HepG2 (cell line): ENCODE measurements around the gene AKAP3. TPM values are rescaled to one million over a fixed set of nuclear protein-coding genes. Genes with fewer than 3 reads are reported as not detected.

Experiments
- ATAC-seq: fragments of 200-7000 bp; cut with Tn5 transposase; 3 replicates; pipeline ENCODE4 v1.9.1; 2020; ENCODE audit warnings: mild to moderate bottlenecking, moderate library complexity
- BruUV-seq: library from RNA; stranded (reverse); fragments of 400-500 nt; replicated peaks from 2 replicates; lab custom pipeline; 2021; lab: Mats Ljungman, UMichigan
- CTCF ChIA-PET: fragments of 300-600 bp; formaldehyde crosslinking; extraction: SDS; loops from one replicate; lab custom pipeline; 2021; ENCODE audit warnings: low total read pairs, inconsistent platforms, low intra/inter-chr PET ratio; lab: Yijun Ruan, JAX
- POLR2A ChIA-PET: fragments of 350-600 bp; sonication (Branson Sonifier 250); formaldehyde crosslinking; loops from one replicate; lab custom pipeline; 2020; ENCODE audit warnings: antibody characterized with exemption, inconsistent platforms; lab: Yijun Ruan, JAX
- DNase-seq: peaks from one replicate; pipeline ENCODE4 v3.0.0-alpha.2; 2015; ENCODE audit warnings: low spot score
- FAIRE-seq: peaks from 3 replicates; lab custom pipeline; 2011; peaks lifted over from hg19 to GRCh38; lab: Jason Lieb, UNC
- H2AFZ ChIP-seq: one replicate; pipeline ENCODE4 v1.6.1; 2011; ENCODE audit warnings: low read length, inconsistent platforms
- H3K27ac ChIP-seq: fragments of 300-600 bp; 3 replicates; pipeline ENCODE4 v1.8.0; 2011; ENCODE audit warnings: mixed run types, mild to moderate bottlenecking, mixed read lengths, low read length, inconsistent platforms; ENCODE audit not compliant: insufficient read depth; ENCODE audit errors: extremely low read length
- H3K27me3 ChIP-seq, 2 experiments: fragments of 200-600 bp in 1 of 2; 2 replicates in 1 of 2; 3 replicates in 1 of 2; pipeline versions ENCODE4 v1.6.0 to v1.8.0; 2011; ENCODE audit warnings: low read length in 2 of 2, mild to moderate bottlenecking in 2 of 2, moderate library complexity in 2 of 2, inconsistent platforms in 1 of 2; ENCODE audit not compliant: insufficient read depth in 2 of 2, control insufficient read depth in 1 of 2
- H3K36me3 ChIP-seq, 2 experiments: fragments of 200-600 bp in 1 of 2; replicated peaks in 1 of 2; 2 replicates in 1 of 2; 3 replicates in 1 of 2; pipeline versions ENCODE4 v1.5.1 to v1.8.0; 2011; ENCODE audit warnings: low read length in 2 of 2, inconsistent platforms in 1 of 2; ENCODE audit not compliant: insufficient read depth in 2 of 2, control insufficient read depth in 1 of 2
- H3K4me1 ChIP-seq: 2 replicates; pipeline ENCODE4 v1.5.1; 2012; ENCODE audit warnings: low read length, inconsistent platforms; ENCODE audit not compliant: insufficient read depth
- H3K4me2 ChIP-seq: 2 replicates; pipeline ENCODE4 v1.6.0; 2011; ENCODE audit warnings: low read depth, low read length, inconsistent platforms
- H3K4me3 ChIP-seq, 3 experiments: fragments of 200-600 bp in 1 of 3; sonication (generic), shearing (Covaris generic) in 1 of 3; replicated peaks in 1 of 3; 2 replicates each; pipeline ENCODE4 v1.5.1; 2011 to 2016; ENCODE audit warnings: low read length in 3 of 3, inconsistent platforms in 2 of 3, low read depth in 2 of 3, mild to moderate bottlenecking in 2 of 3, control low read depth in 1 of 3, mixed read lengths in 1 of 3; ENCODE audit not compliant: insufficient read depth in 1 of 3
- H3K79me2 ChIP-seq: one replicate; pipeline ENCODE4 v1.6.1; 2011; ENCODE audit warnings: low read length, inconsistent platforms; ENCODE audit not compliant: insufficient read depth
- H3K9ac ChIP-seq: 2 replicates; pipeline ENCODE4 v1.6.0; 2011; ENCODE audit warnings: mild to moderate bottlenecking, low read depth, low read length, inconsistent platforms; ENCODE audit not compliant: insufficient read depth
- H3K9me3 ChIP-seq: 2 replicates; pipeline ENCODE4 v1.5.1; 2012; ENCODE audit warnings: mild to moderate bottlenecking, low read length
- H4K20me1 ChIP-seq: 2 replicates; pipeline ENCODE4 v1.6.0; 2011; ENCODE audit warnings: inconsistent platforms, mild to moderate bottlenecking, low read length, moderate library complexity; ENCODE audit not compliant: insufficient read depth
- EEA1 ChIP-seq: sonication (generic); formaldehyde crosslinking; IDR thresholded peaks from 2 replicates; pipeline ENCODE4 v1.5.1; 2020; ENCODE audit warnings: mild to moderate bottlenecking, missing genetic modification reagents, borderline replicate concordance
- NRL ChIP-seq: sonication (generic); formaldehyde crosslinking; IDR thresholded peaks from 2 replicates; pipeline ENCODE4 v1.5.0; 2020; ENCODE audit warnings: missing genetic modification reagents, mild to moderate bottlenecking, moderate library complexity, borderline replicate concordance
- ZBTB3 ChIP-seq: sonication (generic); formaldehyde crosslinking; IDR thresholded peaks from 2 replicates; pipeline ENCODE4 v1.4.0; 2020; ENCODE audit warnings: low read depth, mild to moderate bottlenecking, moderate library complexity, missing genetic modification reagents, borderline replicate concordance
- ZFP36 ChIP-seq: fragments of 150-350 bp; IDR thresholded peaks from 2 replicates; pipeline ENCODE4 v1.6.1; 2018; ENCODE audit warnings: borderline replicate concordance, low read length, low read depth; ENCODE audit not compliant: partially characterized antibody
- ZKSCAN8 ChIP-seq: IDR thresholded peaks from 2 replicates; pipeline ENCODE4 v1.6.1; 2016; ENCODE audit warnings: borderline replicate concordance, missing genetic modification reagents, missing compliant biosample characterization
- ZNF839 ChIP-seq: sonication (generic); formaldehyde crosslinking; IDR thresholded peaks from 2 replicates; pipeline ENCODE4 v1.4.0; 2020; ENCODE audit warnings: missing genetic modification reagents, mild to moderate bottlenecking, borderline replicate concordance
- whole genome bisulfite sequencing: methylation state at CpG from one replicate; pipeline ENCODE4 v1.1.6; 2017; ENCODE audit warnings: low lambda C conversion rate; 5-methylcytosine and 5-hydroxymethylcytosine counted together
- in situ Hi-C: cut with HindIII; loops from 2 replicates; pipeline ENCODE4 v1.10.0; 2017; ENCODE audit warnings: low pct_unique_long_range_greater_than_20kb; ENCODE audit not compliant: extremely low pct_ligation_motif_present
- intact Hi-C: fragments of 100-400 bp; cut with micrococcal nuclease; formaldehyde crosslinking; loops from one replicate; pipeline ENCODE4 v1.10.0; 2022; ENCODE audit not compliant: unreplicated experiment
- polyA plus RNA-seq, 8 experiments: library from polyadenylated mRNA; depleted of rRNA in 3 of 8; stranded (reverse) in 7 of 8; unstranded in 1 of 8; fragments of >200 nt; fragmentation: Illumina TruSeq in 4 of 8; extraction: Trizol in 4 of 8; gene quantifications; 2 replicates each; pipeline versions ENCODE4 v1.2.1 to v1.2.3, GENCODE V29; 2011 to 2016; ENCODE audit warnings: low read depth in 4 of 8, missing spikeins in 1 of 8, mixed read lengths in 1 of 8; ENCODE audit not compliant: insufficient read depth in 1 of 8
- total RNA-seq, 5 experiments: library from RNA; depleted of rRNA; stranded (reverse); fragments of >200 nt; fragmentation: Illumina TruSeq; extraction: Trizol; gene quantifications; 2 replicates each; pipeline ENCODE4 v1.2.3, GENCODE V29; 2016; ENCODE audit warnings: low read depth in 1 of 5
- TF ChIP-seq, protein P1 (sequence below): sonication (generic); formaldehyde crosslinking; IDR thresholded peaks from 2 replicates; pipeline ENCODE4 v1.4.0; 2020; ENCODE audit warnings: mild to moderate bottlenecking, missing genetic modification reagents
- TF ChIP-seq, protein P2 (sequence below): fragments of 450-650 bp; IDR thresholded peaks from 2 replicates; pipeline ENCODE4 v1.6.1; 2017; ENCODE audit warnings: mild to moderate bottlenecking
- TF ChIP-seq, protein P3 (sequence below): sonication (generic); formaldehyde crosslinking; IDR thresholded peaks from 2 replicates; pipeline ENCODE4 v1.8.0; 2022; ENCODE audit warnings: mild to moderate bottlenecking, missing genetic modification reagents; ENCODE audit not compliant: insufficient replicate concordance

Gene AKAP3
- total and polyA plus RNA-seq, 2 of the 13 experiments (the other 11 are each of a cell fraction or from before 2014, with no cell fraction given) = 0.22 to 0.49 TPM

DNA sequence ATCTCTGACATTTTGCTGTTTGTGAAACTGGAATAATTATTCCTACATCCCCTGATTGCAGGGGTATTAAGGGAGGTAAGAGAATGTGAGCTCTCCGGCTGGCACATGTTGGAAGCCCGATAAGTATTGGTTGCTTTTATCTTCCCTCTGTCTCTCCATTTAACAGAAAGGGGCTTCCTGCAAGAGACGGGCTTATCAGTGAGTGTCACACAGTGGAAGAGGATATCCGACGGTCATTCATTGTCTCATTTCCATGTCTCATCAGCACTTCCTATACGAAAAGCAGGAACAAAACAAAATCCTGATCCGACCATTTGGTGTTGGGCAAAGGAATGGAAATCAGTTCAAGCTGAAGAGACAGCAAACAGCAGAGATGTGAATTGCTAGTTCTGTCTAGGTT, 76.2 kb downstream of the AKAP3 start:
- 68% methylated on average over 7 of the region's 7 CpGs for WGBS
- H3K4me1 ChIP-seq = no peaks in the 10 kb centered on the region
- no TSS peak for BruUV-seq
- H3K4me3 ChIP-seq = no peak overlapping the region
- no peaks in the 10 kb centered on the region for H3K79me2 ChIP-seq
- H2AFZ ChIP-seq = no peak overlapping the region
- FAIRE-seq (no peak), DNase-seq (no peak), ATAC-seq (no peak)
- H3K27me3 ChIP-seq = no peaks in the 10 kb centered on the region
- no peak overlapping the region for H3K27ac ChIP-seq
- no peaks in the 10 kb centered on the region for H3K36me3 ChIP-seq
- intact Hi-C loops (no loop called here), in situ Hi-C loops (no loop called here)
- POLR2A ChIA-PET = no interaction called here
- H3K4me2 ChIP-seq = no peak overlapping the region
- no peaks in the 10 kb centered on the region for H3K9me3 ChIP-seq
- H4K20me1 ChIP-seq = no peaks in the 10 kb centered on the region
- H3K9ac ChIP-seq = no peak overlapping the region
- CTCF ChIA-PET = no interaction called here
- TF ChIP-seq ZFP36 (no peak), ZKSCAN8 (no peak), EEA1 (CRISPR knock-in tag) (no peak), ZNF839 (CRISPR knock-in tag) (no peak), NRL (no peak), ZBTB3 (no peak)
- TF ChIP-seq, protein P1, sequence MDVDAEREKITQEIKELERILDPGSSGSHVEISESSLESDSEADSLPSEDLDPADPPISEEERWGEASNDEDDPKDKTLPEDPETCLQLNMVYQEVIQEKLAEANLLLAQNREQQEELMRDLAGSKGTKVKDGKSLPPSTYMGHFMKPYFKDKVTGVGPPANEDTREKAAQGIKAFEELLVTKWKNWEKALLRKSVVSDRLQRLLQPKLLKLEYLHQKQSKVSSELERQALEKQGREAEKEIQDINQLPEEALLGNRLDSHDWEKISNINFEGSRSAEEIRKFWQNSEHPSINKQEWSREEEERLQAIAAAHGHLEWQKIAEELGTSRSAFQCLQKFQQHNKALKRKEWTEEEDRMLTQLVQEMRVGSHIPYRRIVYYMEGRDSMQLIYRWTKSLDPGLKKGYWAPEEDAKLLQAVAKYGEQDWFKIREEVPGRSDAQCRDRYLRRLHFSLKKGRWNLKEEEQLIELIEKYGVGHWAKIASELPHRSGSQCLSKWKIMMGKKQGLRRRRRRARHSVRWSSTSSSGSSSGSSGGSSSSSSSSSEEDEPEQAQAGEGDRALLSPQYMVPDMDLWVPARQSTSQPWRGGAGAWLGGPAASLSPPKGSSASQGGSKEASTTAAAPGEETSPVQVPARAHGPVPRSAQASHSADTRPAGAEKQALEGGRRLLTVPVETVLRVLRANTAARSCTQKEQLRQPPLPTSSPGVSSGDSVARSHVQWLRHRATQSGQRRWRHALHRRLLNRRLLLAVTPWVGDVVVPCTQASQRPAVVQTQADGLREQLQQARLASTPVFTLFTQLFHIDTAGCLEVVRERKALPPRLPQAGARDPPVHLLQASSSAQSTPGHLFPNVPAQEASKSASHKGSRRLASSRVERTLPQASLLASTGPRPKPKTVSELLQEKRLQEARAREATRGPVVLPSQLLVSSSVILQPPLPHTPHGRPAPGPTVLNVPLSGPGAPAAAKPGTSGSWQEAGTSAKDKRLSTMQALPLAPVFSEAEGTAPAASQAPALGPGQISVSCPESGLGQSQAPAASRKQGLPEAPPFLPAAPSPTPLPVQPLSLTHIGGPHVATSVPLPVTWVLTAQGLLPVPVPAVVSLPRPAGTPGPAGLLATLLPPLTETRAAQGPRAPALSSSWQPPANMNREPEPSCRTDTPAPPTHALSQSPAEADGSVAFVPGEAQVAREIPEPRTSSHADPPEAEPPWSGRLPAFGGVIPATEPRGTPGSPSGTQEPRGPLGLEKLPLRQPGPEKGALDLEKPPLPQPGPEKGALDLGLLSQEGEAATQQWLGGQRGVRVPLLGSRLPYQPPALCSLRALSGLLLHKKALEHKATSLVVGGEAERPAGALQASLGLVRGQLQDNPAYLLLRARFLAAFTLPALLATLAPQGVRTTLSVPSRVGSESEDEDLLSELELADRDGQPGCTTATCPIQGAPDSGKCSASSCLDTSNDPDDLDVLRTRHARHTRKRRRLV = no peak
- TF ChIP-seq, protein P2, sequence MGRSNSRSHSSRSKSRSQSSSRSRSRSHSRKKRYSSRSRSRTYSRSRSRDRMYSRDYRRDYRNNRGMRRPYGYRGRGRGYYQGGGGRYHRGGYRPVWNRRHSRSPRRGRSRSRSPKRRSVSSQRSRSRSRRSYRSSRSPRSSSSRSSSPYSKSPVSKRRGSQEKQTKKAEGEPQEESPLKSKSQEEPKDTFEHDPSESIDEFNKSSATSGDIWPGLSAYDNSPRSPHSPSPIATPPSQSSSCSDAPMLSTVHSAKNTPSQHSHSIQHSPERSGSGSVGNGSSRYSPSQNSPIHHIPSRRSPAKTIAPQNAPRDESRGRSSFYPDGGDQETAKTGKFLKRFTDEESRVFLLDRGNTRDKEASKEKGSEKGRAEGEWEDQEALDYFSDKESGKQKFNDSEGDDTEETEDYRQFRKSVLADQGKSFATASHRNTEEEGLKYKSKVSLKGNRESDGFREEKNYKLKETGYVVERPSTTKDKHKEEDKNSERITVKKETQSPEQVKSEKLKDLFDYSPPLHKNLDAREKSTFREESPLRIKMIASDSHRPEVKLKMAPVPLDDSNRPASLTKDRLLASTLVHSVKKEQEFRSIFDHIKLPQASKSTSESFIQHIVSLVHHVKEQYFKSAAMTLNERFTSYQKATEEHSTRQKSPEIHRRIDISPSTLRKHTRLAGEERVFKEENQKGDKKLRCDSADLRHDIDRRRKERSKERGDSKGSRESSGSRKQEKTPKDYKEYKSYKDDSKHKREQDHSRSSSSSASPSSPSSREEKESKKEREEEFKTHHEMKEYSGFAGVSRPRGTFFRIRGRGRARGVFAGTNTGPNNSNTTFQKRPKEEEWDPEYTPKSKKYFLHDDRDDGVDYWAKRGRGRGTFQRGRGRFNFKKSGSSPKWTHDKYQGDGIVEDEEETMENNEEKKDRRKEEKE = no peak
- TF ChIP-seq, protein P3, sequence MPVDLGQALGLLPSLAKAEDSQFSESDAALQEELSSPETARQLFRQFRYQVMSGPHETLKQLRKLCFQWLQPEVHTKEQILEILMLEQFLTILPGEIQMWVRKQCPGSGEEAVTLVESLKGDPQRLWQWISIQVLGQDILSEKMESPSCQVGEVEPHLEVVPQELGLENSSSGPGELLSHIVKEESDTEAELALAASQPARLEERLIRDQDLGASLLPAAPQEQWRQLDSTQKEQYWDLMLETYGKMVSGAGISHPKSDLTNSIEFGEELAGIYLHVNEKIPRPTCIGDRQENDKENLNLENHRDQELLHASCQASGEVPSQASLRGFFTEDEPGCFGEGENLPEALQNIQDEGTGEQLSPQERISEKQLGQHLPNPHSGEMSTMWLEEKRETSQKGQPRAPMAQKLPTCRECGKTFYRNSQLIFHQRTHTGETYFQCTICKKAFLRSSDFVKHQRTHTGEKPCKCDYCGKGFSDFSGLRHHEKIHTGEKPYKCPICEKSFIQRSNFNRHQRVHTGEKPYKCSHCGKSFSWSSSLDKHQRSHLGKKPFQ = no peak
